ENCODE measurements around the gene SLC39A8. TPM values are rescaled to one million over a fixed set of nuclear protein-coding genes. Genes with fewer than 3 reads are reported as not detected.
"Not testable (repeated sequence)": the region's sequence is repeated elsewhere in the genome, so short reads cannot be mapped to it uniquely, and the experiment has no call there.

The SLC39A8 gene
- total and polyA plus RNA-seq, 11 donors = 1.6 to 51.3 (median 2.9) TPM

DNA sequence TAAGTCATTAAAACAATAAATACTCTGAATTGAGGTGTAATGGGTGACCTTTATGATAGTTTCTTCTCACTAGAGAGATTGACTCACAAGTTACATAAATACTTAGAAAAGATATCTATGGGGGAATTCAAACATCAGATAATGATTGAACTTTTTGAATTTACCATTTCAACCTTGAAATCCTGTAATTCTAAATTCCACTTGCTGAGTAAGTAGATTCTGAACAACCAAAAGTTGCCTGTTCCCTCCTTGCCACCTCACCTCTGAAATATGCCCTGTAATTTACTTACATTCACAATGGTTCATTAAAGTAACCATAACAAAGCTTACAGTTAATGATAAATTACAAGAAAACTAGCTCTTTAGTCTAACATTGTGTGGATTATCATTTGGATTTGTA is 43.3 kb upstream of the SLC39A8 start:
- Histone ChIP-seq H3K9me3 (no peaks in the 10 kb centered on the region), H3K4me1 (peaks cover 0 to 7% (median 0%) of the 10 kb centered on the region in 12 donors), H3K36me3 (no peaks in the 10 kb centered on the region), H3K27me3 (peaks cover 0 to 4% (median 0%) of the 10 kb centered on the region in 9 donors), H3K4me3 (no peak overlapping the region), H3K27ac (no peak overlapping the region)
- no peak for ATAC-seq
- intact Hi-C loops (cut with DNase I) = no loop called here
- DNase-seq = no peak
- TF ChIP-seq, protein P1, sequence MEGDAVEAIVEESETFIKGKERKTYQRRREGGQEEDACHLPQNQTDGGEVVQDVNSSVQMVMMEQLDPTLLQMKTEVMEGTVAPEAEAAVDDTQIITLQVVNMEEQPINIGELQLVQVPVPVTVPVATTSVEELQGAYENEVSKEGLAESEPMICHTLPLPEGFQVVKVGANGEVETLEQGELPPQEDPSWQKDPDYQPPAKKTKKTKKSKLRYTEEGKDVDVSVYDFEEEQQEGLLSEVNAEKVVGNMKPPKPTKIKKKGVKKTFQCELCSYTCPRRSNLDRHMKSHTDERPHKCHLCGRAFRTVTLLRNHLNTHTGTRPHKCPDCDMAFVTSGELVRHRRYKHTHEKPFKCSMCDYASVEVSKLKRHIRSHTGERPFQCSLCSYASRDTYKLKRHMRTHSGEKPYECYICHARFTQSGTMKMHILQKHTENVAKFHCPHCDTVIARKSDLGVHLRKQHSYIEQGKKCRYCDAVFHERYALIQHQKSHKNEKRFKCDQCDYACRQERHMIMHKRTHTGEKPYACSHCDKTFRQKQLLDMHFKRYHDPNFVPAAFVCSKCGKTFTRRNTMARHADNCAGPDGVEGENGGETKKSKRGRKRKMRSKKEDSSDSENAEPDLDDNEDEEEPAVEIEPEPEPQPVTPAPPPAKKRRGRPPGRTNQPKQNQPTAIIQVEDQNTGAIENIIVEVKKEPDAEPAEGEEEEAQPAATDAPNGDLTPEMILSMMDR (IDR thresholded peaks at IDR 0.05) = no peak
- TF ChIP-seq POLR2A (IDR thresholded peaks at IDR 0.05) = no peak

DNA sequence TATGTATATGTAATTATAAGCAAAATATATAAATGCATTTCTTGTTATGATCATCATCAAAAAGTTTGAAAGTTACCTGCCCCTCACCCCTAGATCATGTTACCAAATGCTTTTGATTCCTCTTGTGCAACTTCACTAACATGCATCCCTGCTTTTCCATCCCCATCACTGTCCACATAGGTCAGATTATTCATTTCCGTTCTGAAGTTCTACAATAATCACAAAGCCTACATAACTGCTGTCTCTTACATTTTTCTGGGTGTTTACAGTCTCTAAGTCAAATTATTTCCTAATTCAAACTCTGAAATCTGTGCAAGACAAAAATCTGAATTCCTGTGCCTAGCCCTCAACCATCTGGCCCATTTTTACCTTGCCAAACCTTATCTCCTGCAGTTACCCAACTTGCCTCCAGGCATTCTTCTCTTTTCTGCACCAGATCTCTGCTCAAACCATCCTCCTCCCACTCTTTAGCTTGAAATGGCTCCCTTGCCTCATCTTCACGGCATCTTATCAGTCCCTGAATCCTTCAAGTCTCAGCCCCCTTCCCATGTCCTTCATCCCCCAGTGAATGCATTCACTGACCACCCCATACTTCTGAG is 42.4 kb upstream of the SLC39A8 start:
- 32 to 40% (median 34%) methylated on average over 2 of the region's 2 CpGs for WGBS, 4 donors
- no peaks in the 10 kb centered on the region for H3K36me3 ChIP-seq
- peaks cover 0 to 4% (median 0%) of the 10 kb centered on the region in 9 donors for H3K27me3 ChIP-seq
- H3K4me1 ChIP-seq = peaks cover 0 to 7% (median 0%) of the 10 kb centered on the region in 12 donors
- H3K9me3 ChIP-seq = no peaks in the 10 kb centered on the region
- no peak for DNase-seq
- no peak for TF ChIP-seq POLR2A (IDR thresholded peaks at IDR 0.05)
- TF ChIP-seq, protein P1 (IDR thresholded peaks at IDR 0.05) = no peak
- H3K27ac ChIP-seq = no peak overlapping the region
- intact Hi-C loops (cut with DNase I) = no loop called here
- no peak overlapping the region for H3K4me3 ChIP-seq
- no peak for ATAC-seq

GRCh38 chr4:102386966-102387365 is 41.7 kb upstream of the SLC39A8 start:
- no peaks in the 10 kb centered on the region for H3K9me3 ChIP-seq
- 86 to 91% (median 88%) methylated on average over 3 of the region's 3 CpGs for WGBS, 4 donors
- intact Hi-C loops (cut with DNase I) = no loop called here
- no peak overlapping the region for H3K4me3 ChIP-seq
- H3K27me3 ChIP-seq = peaks cover 0 to 4% (median 0%) of the 10 kb centered on the region in 9 donors
- no peaks in the 10 kb centered on the region for H3K36me3 ChIP-seq
- TF ChIP-seq, protein P1 (IDR thresholded peaks at IDR 0.05) = no peak
- TF ChIP-seq POLR2A (IDR thresholded peaks at IDR 0.05) = no peak
- DNase-seq (no peak), ATAC-seq (no peak)
- peaks cover 0 to 7% (median 0%) of the 10 kb centered on the region in 12 donors for H3K4me1 ChIP-seq
- H3K27ac ChIP-seq = no peak overlapping the region

GRCh38 chr4:102380253-102380652 is 35.0 kb upstream of the SLC39A8 start:
- H3K9me3 ChIP-seq; H3K4me3 ChIP-seq; H3K4me1 ChIP-seq; DNase-seq; H3K36me3 ChIP-seq; H3K27ac ChIP-seq; intact Hi-C loops (cut with DNase I); H3K27me3 ChIP-seq; ATAC-seq: not testable (repeated sequence)
- 83 to 87% (median 85%) methylated on average over 8 to 10 of the region's 10 CpGs for WGBS, 4 donors

- TF ChIP-seq, protein P1 (IDR thresholded peaks at IDR 0.05) = no peak
- no peak for TF ChIP-seq POLR2A (IDR thresholded peaks at IDR 0.05)
- Histone ChIP-seq H3K9me3 (peaks cover 0 to 13% (median 0%) of the 10 kb centered on the region in 12 donors), H3K27ac (no peak overlapping the region), H3K4me3 (no peak overlapping the region), H3K36me3 (no peaks in the 10 kb centered on the region), H3K4me1 (no peaks in the 10 kb centered on the region), H3K27me3 (no peaks in the 10 kb centered on the region)
- intact Hi-C loops (cut with DNase I) = no loop called here
- no peak for ATAC-seq
- DNase-seq = no peak
- WGBS, 4 donors = 75 to 90% (median 89%) methylated on average over 2 of the region's 2 CpGs
These were observed 17.7 kb upstream of the SLC39A8 start for GRCh38 chr4:102362922-102363432.

Data from heart left ventricle (tissue), 16 donors.